Effector CD8-positive, alpha-beta T cell (primary cell): ENCODE results near the gene NXPH4.

Experiments used
- DNase-seq: peaks from one replicate; lab custom pipeline; 2025; lab: John Stamatoyannopoulos, UW

The NXPH4 gene

DNA sequence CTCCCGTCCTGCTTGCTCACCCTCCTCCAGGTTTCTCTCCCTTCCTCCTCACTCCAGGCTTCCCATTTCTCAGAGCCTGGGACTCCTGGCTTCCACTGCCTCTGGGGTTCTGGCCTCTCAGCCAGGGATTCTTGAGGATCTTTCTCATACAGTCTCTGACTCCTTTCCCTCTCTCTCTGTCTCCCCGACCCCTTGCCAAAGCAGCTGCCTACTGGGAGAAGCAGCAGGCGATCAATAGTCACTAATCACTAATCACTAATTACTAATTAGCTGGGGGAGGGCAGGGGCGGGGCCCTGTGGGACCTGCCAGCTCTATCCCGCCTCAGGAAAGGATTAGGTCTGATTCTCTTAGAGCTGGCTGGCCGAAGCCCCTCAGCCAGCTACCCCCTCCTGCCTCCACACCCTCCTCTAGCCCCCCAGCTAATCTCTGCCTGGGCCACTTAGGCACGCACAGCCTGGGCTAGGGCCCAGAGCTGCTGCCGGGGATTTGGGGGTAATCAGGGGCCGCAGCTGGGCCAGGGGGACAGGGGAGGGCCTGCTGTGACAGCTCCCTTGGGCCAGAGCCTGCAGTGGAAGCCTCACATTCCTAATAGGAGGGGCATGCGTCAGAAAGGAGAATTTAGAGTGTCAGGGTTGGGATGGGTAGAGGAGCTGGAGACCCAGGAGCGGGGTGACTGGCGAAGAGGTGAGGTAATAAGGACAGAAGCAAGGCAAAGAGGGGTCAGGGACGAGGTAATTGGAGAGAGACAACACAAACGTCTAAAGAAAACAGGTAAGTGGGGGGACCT lies 2.8 kb downstream of the NXPH4 start:
- no peak for DNase-seq

DNA sequence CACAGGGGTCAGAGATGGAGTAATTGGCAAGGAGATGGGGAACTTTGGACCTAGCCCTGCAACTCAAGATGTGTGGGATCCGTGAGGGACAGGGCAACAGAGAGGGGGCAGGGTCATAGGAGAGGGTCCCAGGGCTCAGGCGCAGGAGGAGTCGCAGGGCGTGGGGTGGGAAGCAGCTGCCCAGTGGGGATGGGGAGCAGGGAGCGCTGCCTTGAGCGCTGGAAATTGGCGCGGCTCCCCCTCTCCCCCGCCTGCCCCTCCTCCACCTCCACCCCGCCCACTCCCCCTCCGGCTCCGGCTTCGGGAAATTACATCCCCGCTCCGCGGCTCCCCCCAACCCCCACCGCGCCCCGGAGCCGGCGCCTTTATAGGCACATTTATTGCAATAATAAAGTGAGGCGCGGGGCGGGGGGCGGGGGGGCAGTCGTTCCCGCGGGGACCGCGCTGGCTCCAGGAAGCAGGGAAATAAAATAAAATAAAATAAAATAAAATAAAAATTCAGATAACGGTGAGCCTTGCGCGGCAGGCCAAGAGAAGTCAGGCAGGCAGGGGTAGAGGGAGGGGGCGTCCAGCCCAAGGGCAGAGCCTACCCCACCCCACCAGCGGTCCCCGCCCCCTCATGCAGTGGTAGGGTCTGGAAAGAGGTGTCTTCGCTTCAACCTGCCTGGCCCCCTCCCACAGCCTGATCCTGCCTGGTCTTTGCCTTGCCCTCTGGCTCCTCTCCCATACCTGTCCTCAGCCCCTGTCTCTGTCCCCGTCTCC lies 3.6 kb downstream of the NXPH4 start:
- no peak for DNase-seq

DNA sequence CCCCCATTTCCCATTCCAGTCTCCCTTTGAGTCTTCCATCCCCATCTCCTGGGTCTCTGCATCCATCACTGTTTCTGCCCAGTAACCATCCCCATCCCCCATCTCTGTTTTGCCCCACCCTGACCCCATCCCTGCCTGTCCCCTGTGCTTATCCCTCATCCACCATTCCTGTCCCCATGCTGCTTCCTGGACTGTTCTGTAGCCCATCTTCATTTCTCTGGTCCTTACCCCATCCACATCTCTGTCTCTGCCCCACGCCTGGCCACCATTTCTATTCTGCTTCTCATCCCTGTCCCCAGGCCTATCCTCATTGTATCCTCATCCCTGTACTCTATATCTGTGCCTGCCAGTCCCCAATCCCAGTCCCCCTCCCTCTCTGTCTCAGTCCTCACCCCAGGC lies 4.2 kb downstream of the NXPH4 start:
- DNase-seq = no peak

DNA sequence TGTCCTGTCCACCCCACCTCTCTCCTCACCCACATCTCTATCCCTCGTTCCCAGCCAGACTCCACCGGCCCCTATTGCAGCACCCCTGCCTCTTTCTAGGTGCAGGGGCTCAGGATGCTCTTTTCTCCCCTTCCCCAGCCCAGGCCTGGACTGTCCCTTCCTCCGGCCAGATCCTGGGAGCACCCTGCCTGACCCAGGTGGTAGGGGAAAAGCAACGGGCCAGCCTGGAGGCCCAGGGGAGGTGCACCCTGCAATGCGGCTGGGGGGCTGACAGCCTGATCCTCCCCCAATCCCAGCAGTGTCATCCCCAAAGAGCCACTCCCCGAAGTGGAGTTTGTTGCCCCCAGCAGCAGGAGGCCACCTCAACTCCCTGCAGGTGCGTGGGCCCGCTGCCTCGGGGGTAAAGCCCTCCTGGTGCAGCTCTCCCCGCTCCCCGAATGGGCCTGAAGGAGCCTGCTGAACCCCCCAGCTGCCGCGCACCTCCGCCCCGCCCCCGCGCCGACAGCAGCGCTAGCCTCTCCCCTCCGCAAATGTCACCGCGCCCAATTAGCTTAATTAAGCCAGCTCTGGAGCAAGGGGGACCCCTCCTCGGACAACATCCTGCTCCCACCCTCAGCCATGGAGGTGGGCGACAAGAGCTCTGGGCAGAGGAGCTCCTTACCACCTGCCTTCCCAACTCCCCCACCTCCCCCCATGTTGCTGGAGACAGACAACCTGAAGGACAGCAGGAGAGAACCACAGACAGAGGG lies 4.7 kb downstream of the NXPH4 start:
- DNase-seq = no peak

DNA sequence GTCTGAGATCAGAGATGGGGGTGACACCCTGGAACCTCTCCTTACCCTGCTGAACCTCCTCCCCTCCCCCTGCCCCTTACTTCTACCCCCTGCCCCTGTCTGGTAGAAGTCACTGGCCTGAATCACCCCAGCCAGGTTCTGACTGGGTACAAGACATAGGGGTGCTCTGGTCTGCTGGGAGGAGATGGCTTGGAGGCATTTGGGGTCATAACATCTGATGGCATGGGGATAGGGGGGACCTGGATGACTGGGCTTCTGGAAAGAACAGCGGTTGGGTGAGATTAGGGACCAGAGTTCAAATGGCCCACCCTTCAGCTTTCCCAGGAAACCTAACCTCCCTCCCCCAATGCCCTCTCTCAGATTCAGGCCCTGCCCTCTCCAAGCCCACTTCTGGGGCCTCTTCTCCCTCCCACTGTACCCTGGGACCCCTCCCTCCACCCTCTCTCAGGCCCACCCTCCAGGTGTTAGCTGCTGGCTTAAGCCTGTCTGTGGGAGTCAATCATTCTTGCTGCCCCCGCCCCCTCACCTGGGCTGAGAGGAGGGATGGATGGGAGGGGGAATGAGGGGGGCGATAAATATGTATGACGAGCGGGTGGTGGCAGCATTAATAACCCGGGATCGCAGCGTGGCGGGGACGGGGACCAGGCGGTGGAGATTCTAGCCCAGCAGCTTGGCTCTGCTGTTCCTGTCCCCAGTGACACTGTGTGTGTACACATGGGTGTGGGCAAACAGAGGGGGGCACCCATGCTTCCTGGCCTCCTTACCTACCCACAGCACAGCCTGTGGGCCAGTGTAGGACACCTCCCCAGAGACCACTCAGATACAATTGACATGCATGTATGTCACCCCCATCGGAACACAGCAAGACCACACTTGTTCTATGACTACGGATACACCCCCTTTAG lies 5.9 kb downstream of the NXPH4 start:
- no peak for DNase-seq

DNA sequence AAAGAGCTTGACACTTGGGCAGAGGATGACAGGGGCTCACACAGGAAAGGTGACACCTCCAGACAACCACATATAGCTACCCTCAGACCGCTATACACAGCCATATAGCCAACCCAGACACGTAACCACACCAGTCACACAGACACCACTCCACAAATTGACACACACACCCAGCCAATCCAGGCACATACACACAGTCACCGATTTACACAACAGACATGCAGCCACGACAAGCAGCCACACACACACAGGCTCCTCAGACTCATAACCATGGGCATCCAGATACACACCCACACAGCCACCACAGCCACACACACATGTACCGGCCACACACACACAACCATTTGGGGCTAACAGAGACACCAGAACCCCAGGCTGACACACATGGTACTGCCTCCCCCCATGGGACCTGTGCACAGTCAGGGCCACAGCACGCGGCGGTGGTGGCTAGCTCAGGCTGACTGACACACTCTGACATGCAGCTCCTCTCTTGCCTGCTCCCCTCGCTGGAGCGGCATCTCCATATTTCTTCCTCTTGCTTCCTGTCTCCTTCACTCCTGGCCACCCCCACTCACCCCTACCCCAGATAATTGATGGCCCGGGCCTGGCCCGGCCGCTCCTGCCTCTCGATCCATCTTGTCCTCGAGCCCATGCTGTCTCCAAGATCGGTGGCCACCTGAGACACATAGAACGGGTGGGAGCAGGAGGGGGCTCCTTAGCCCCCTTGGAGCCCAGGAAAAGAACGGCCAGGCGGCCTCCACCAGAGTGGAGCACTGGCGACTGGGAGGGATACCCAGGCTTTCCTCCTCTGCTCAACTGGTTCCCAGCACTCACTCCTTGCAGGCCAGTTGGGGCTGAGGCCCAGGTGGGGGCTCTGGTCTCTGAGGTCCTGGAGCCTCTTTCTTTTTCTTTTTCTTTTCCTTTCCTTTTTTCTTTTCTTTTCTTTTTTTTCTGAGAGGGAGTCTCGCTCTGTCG lies 6.9 kb downstream of the NXPH4 start:
- no peak for DNase-seq

DNA sequence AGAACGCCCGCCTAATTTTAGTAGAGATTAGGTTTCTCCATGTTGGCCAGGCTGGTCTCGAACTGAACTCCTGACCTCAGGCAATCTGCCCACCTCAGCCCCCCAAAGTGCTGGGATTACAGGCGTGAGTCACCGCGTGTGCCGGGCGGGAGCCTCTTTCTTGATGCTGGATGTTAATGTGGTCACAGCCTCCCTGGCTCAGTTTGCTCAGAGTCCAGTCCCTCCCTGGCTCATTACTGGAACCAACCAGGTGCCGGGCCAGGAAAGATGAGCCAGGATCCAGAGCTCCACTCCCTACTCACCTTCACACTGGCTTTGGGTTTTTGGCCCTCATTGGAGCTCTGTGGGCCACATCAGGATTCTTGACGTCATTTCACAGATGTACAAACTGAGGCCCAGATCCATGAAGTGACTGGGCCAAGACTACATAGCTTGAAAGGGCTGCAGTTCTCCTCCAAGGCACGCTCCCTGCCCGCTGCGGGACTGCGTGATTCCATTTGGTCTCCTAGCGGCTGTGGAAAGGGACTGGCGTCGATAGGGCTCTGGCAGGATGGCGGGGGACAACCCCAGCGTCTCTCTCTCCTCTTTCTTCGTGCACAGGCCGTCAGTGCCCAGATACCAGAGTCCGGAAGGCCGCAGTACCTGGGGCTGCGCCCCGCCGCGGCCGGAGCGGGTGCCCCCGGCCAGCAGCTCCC lies 7.8 kb downstream of the NXPH4 start:
- DNase-seq = no peak

DNA sequence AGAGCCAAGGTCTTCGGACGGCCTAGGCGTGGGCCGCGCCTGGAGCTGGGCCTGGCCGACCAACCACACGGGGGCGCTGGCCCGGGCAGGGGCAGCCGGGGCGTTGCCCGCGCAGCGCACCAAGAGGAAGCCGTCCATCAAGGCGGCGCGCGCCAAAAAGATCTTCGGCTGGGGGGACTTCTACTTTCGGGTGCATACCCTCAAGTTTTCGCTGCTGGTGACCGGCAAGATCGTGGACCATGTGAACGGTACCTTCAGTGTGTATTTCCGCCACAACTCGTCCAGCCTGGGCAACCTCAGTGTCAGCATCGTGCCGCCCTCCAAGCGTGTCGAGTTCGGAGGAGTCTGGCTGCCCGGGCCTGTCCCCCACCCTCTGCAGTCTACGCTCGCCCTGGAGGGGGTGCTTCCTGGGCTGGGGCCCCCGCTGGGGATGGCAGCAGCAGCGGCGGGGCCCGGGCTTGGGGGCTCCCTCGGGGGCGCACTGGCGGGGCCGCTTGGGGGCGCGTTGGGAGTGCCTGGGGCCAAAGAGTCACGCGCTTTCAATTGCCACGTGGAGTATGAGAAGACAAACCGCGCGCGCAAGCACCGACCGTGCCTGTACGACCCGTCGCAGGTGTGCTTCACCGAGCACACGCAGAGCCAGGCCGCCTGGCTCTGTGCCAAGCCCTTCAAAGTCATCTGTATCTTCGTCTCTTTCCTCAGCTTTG lies 8.5 kb downstream of the NXPH4 start:
- peak; percentile 63 for DNase-seq

DNA sequence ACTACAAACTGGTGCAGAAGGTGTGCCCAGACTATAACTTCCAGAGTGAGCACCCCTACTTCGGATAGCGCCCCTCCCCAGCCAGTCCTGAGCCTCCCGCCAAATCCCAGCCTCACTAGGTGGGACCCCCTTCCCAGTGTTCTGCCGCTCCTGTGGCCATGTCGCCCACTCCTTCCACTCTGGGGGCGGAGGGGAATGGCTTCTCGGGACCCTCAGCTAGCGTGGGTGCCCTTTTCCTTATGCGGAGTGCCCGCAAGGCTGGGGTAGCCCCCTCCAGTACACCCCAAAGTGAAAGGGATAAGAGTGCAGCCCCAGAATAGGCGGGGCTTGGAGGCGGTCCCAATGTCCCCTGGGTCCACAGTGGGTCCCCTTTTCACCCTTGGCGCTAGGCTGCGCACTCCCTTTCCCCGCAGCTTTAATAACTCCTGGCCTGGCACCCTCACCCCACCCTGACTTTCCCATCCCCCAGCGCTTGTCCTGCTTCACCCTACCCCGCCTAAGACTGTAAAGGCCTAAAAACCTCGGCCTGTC lies 9.2 kb downstream of the NXPH4 start:
- no peak for DNase-seq

DNA sequence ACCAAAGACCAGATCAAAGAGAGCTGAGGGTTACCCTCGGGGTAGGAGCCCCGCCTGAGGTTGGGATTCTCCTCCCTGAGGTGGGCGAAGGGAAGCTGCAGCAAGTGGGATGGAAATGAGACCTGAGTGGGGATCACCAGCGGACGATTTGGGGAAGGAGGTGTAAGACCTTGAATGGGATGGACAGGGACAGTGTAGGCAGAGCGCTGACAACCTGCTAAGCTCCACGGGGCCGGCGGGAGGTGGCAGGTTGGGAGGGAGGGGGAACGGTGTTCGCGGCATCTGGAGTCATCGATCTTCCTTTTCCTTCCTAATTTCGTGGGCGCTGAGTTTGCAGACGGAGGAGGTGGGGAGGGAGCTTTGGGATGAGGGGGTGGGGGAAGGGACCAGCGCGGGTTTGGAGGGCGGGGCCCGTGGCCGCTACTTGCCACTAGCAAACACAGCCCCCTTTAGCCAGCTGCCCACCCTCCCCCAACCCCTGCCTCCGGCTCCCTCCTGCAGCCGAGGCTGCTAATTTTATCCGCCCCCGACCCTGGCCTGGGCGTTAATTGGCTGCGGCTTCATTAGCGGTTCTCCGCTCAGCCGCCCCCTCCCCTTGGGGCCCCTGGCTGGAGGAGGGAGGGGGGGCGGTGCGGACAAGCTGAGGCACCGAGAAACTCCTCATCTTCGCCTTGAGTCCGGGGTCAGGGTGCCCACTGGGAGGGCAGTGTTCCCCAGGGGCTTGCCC lies 10.2 kb downstream of the NXPH4 start:
- no peak for DNase-seq

DNA sequence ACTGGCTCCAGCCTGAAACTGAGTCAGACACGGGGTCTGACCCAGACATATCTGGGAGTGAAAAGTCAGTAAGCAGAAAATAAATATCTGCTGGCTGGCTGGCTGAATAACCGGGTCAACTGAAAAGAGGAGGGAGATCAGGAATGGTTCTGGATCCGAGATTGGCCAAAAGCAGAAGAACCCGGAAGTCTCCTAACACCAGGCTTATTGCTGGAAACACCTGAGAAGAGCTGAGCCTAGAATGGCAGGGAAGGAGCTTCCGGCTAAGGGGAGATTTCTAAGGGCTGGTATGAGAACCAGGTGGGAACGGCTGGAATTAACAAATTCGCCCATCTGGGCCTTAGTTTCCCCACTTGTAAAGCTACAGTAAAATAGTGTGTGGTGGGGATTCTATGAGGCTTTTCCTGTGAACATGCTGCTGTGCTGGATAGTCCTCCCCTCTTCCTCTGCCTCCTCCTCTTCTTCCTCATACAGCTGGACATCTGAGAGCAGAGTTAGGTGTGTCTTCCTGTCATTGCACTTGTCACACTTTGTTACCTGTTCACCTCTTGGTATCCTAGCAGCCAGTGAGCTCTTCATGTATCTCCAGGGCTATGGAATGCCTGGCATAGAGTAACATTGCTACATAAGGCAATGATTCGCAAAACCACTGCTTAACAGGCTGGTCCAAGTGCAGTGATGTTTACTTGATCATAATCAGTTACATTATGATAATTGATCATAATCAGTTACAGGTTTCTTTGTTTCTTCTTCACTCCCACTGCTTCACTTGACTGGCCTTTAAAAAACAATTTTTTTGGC lies 10.9 kb downstream of the NXPH4 start:
- DNase-seq = no peak

DNA sequence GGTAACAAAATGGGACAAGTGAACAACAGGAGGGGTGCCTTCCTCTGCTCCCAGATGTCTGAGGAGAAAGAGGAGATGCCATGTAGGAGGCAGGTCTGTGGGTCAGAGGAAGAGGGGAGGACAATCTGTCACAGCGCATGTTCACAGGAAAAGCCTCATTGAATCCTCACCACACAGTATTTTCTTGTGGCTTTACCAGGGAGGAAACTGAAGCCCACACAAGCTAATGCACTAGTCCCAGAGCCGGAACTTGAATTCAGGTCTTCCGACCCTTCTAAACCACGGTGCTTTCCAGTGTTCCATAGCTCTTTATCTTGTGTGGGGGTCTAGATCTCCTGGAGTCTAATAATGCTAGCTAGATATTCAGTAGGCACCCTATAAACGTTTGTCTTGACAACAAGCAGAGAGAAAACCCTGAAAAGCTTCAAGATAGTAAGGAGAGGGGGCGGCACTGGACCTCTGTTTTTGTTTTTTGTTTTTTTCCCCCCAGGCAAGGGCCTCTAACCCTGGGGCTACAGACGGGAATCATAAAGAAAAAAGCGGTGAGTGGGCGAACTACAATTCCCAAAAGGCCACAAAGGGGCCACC lies 12.5 kb downstream of the NXPH4 start:
- DNase-seq = no peak

DNA sequence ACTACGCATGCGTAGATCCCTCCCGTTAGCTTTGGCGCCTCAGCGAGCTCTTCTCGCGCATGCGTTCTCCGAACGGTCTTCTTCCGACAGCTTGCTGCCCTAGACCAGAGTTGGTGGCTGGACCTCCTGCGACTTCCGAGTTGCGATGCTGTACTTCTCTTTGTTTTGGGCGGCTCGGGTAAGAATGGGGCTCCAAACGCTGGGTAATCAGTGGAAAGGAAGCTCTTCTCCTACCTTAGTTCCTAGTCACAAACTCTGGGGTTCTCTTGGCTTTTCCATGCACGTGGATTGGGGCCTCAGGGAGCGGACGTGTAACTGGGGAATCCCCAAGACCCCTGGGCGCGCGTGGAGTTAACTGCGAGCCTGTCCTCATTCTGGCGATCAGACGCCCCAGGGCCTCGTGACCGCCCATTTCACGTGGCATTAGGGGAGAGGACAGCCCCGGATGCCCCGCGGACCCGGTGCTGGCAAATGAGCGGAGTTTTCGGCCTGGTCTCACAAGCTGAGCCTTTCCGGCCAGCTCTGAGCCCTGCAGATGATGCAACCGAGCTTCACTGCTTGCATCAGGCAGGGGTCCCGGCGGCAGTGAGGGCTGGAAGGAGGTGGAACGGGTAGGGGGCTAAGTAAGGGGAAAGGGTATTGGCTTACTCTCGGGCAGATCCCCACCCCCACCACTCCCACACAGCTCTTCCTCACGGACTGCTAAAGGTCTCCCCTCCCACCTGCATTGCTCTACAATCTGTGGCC lies 13.2 kb downstream of the NXPH4 start, which contains the start of gene SHMT2:
SHMT2 (plus strand) TSS at position 78 of the 747 bp plus-strand sequence; CDS start at position 146, 68 bp downstream.
- DNase-seq = peak; percentile 88

DNA sequence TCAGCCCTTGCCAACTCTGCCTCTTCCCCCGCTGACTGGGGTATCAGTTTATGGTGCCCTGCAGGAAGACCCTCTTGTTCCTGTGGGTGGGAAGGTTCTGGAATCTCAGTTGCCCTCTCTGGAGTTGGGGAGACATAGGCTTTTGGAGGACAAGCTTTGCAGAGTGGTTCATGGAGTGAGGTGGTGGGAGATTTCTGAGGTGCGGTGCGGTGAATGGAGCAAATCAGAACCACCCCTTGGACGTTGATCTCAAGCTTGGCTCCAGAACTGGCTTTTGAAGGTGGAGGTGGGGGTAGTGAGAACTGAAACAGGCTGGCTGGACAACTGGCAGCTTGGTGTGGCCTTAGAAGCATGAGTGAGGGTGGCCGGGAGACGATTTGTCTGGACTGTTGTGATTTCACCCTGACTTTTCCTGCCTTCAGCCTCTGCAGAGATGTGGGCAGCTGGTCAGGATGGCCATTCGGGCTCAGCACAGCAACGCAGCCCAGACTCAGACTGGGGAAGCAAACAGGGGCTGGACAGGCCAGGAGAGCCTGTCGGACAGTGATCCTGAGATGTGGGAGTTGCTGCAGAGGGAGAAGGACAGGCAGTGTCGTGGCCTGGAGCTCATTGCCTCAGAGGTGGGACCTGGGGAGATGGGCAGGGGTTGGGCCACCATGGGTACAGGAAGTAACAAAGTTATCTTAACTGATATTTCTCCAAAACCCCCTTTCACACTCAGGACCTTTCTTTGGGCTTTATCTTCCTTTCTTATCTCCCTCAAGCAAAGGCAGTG lies 14.0 kb downstream of the NXPH4 start:
- DNase-seq = no peak

DNA sequence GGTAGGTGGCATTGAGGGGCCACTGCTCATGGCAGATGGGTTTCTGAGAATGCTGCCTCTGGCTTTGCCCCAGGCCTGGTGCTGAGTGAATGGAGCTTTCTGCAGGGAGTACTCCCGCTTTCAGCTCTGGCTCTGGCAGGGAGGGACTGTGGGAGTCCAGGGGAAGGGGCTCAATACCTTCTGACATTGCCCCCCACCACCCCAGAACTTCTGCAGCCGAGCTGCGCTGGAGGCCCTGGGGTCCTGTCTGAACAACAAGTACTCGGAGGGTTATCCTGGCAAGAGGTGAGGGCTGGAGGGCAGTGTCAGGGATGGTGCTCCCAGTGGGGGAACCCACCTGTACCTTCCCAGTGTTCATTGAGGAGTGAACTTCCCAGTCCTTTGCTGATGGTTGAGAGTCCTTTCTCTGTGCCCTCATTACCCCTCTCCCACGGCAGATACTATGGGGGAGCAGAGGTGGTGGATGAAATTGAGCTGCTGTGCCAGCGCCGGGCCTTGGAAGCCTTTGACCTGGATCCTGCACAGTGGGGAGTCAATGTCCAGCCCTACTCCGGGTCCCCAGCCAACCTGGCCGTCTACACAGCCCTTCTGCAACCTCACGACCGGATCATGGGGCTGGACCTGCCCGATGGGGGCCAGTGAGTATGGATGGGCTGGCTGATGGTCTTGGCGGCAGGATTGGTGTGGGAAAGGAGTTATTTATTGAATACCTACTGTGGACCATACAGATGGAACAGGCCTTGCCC lies 14.9 kb downstream of the NXPH4 start:
- no peak for DNase-seq
